ES-I3 (cell line): ENCODE data around the gene CCDC152.
"Not testable (repeated sequence)": the region's sequence is repeated elsewhere in the genome, so short reads cannot be mapped to it uniquely, and the experiment has no call there.

Source experiments
- H3K36me3 ChIP-seq: 2 replicates; pipeline ENCODE4 v1.6.1; 2013; ENCODE audit warnings: mild to moderate bottlenecking, low read length, control low read depth, moderate library complexity; ENCODE audit not compliant: insufficient read depth
- H3K4me1 ChIP-seq: 2 replicates; pipeline ENCODE4 v1.6.1; 2013; ENCODE audit warnings: mild to moderate bottlenecking, control low read depth, low read length; ENCODE audit not compliant: insufficient read depth
- H3K9ac ChIP-seq: 2 replicates; pipeline ENCODE4 v1.6.1; 2013; ENCODE audit warnings: low read depth, mild to moderate bottlenecking, low read length, moderate library complexity
- H3K9me3 ChIP-seq: 2 replicates; pipeline ENCODE4 v1.6.1; 2013; ENCODE audit warnings: mild to moderate bottlenecking, low read length, moderate library complexity; ENCODE audit not compliant: control insufficient read depth, insufficient read depth

The CCDC152 gene

DNA sequence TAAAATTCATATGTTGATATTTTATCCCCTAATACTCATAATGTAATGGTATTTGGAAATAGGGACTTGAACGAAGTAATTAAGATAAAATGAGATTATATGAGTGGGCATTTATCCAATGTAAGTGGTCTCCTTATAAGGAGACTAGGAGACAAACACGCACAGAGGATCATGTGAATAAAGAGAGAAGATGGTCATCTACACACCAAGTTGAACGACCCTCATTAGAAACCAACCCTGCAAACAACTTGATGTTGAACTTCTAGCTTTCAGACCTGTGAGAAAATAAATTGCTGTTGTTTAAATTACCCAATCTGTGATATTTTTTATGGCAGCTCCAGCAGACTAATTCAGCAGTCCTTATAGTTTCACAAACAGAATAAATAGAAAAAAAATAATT, 82.6 kb downstream of the CCDC152 start:
- no peaks in the 10 kb centered on the region for H3K36me3 ChIP-seq
- H3K9ac ChIP-seq = no peak overlapping the region
- H3K9me3 ChIP-seq = no peaks in the 10 kb centered on the region
- no peaks in the 10 kb centered on the region for H3K4me1 ChIP-seq

DNA sequence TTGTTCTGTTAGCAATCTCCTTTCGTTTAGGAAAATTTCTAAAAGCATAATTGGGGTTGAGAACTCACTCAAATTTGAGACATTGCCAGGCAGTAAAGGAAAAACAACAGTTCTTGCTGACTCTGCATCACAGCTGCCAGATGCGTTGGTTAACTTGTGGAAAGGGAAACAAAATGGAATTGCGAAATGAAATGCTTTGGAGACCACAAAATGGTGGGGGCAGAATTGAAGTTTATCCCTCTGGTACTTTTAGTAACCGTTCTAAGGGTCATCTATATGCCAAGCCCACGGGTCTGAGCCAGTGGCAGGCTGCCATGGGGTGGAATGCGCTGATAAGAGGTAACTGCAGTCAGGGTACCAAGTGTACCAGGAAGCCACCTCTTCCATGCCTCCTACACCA, 83.7 kb downstream of the CCDC152 start:
- Histone ChIP-seq H3K4me1 (no peaks in the 10 kb centered on the region), H3K9me3 (no peaks in the 10 kb centered on the region), H3K36me3 (no peaks in the 10 kb centered on the region), H3K9ac (no peak overlapping the region)

DNA sequence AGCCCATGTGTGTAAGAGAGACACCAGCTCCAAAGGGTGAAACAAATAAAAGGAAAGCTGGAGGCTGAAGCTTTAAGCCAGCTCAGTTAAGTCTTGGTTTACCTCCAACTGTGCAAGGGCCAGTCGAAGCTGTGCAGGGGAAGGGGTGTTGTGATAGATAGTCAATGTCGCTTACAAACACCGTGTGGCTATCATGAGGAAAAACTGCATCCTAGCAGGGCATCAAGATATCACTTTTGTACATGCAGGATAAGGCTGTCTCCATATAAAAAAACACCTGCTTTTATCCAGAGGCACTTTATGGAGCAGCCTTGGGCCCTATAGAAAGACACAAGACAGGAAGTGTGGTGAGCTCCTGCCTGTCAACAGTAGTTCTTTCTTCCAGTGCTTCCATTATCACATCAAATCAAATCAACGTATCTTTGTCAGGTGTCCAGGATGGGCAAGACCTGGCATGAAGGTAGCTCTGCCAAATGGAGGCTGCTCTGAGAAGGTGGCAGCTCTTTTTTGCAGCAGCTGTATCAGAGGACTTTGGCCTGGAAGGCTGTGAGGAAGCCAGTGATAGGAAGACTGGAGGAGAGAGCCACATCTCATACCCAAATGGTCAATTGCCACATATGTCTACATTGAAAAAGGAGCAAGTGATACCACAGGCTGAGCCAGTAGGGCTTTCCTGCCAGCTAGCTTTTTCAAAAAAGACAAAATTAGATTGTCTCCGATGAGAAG, 84.4 kb downstream of the CCDC152 start:
- no peaks in the 10 kb centered on the region for H3K36me3 ChIP-seq
- no peak overlapping the region for H3K9ac ChIP-seq
- no peaks in the 10 kb centered on the region for H3K4me1 ChIP-seq
- no peaks in the 10 kb centered on the region for H3K9me3 ChIP-seq

DNA sequence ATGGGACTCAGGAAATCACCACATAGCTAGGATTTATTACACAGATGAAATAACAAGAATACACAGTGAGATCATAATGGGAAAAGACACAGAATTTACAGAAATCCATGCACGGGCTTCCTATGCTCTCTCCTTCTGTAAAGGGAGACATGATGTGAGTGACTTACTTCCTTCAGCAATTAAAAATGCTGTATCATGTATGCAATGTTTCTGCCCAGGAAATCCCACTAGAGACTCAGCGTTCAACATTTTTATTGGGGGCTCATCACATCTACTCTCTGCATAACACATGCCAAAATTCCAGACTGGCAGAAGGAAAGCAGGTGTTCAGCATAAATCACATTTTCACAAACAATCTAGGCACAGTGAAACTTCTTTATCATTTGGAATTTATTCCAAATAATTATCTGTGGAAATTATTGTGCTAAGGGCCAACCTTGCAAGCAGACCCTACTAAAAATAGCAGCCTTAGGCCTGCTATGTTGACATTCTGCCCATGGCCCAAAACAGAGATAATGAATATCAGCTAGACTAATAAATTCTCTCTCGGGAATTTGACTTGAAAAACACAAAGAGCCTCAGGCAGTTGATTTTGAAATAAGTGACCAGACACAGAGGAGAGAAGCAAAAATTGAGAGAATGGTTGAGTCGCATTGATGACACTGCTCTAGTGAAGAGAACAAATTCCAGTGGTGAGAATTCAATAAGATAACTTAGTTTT, 86.5 kb downstream of the CCDC152 start:
- no peaks in the 10 kb centered on the region for H3K4me1 ChIP-seq
- H3K36me3 ChIP-seq = no peaks in the 10 kb centered on the region
- H3K9me3 ChIP-seq = no peaks in the 10 kb centered on the region
- no peak overlapping the region for H3K9ac ChIP-seq

GRCh38 chr5:42843675-42844292, 87.2 kb downstream of the CCDC152 start:
- no peaks in the 10 kb centered on the region for H3K9me3 ChIP-seq
- H3K36me3 ChIP-seq = no peaks in the 10 kb centered on the region
- H3K4me1 ChIP-seq = no peaks in the 10 kb centered on the region
- no peak overlapping the region for H3K9ac ChIP-seq

GRCh38 chr5:42844408-42844807, 87.8 kb downstream of the CCDC152 start:
- not testable (repeated sequence) for H3K9ac ChIP-seq, H3K4me1 ChIP-seq, H3K9me3 ChIP-seq, H3K36me3 ChIP-seq

- no peak overlapping the region for H3K9ac ChIP-seq
- no peaks in the 10 kb centered on the region for H3K9me3 ChIP-seq
- no peaks in the 10 kb centered on the region for H3K36me3 ChIP-seq
- H3K4me1 ChIP-seq = no peaks in the 10 kb centered on the region
Measured at GRCh38 chr5:42848545-42848944, 91.9 kb downstream of the CCDC152 start.

DNA sequence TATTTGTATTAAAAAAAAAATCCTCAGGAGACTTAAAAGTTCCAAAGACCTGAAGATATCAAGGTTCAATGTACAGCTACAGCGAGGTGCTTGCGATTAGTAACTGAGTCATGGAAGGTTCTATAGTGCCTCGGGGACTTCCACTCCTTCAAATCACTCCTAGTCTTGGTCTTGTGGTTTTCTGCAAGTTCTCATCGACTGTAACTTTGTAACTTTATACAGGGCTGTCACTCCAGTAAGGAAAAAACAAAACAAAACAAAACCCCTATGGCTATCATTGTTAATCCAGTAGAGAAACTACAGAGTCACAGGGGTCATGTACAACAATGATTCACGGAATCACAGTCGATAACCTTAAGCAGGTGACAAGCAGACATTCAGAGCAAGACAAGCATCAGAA, 94.9 kb downstream of the CCDC152 start:
- no peaks in the 10 kb centered on the region for H3K9me3 ChIP-seq
- H3K4me1 ChIP-seq = no peaks in the 10 kb centered on the region

More for the DNA sequence above, 94.9 kb downstream of the CCDC152 start:
- Histone ChIP-seq H3K36me3 (no peaks in the 10 kb centered on the region), H3K9ac (no peak overlapping the region)
